ENCODE results near the gene GIPC3.

The GIPC3 gene, protein sequence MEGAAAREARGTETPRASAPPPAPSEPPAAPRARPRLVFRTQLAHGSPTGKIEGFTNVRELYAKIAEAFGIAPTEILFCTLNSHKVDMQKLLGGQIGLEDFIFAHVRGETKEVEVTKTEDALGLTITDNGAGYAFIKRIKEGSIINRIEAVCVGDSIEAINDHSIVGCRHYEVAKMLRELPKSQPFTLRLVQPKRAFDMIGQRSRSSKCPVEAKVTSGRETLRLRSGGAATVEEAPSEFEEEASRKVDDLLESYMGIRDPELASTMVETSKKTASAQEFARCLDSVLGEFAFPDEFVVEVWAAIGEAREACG

DNA sequence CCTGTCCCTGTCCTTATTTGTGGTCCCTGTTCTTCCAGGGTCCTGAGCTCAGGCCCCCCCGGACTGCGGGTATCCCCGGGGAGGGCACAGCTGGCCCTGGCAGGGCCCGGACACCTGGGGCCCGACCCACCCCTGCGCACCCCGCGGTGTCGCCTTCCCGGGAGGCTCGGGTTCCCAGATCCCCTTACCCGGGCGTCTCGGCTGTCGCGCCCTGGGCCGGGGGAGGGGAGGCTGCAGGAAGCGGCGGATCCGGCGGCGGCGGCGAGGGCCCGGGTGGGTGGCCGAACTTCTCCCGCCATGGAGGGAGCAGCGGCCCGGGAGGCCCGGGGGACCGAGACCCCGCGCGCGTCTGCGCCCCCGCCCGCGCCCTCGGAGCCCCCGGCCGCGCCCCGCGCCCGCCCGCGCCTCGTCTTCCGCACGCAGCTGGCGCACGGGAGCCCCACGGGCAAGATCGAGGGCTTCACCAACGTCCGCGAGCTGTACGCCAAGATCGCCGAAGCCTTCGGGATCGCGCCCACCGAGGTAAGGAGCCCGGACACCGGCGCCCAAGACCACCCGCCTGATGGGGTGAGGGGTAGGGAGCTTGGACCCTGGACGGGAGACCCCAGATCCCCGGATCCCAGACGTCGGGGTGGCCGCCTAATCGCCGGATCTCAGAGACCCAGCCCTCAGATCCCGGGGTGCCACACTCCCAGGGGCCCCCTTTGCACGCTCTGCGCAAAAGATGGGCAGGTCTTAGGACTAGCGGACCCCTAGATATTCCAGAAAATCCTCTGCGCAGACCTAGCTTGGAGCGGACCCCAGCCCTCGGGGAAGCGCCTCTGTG lies at the start of gene GIPC3:
Gene GIPC3 (plus strand): TSS at position 178 of the 826 bp plus-strand sequence. CDS start 120 bp downstream, at position 298.
- DNase-seq (ENCODE audit: low read depth in 2 of 2), result no peak

DNA sequence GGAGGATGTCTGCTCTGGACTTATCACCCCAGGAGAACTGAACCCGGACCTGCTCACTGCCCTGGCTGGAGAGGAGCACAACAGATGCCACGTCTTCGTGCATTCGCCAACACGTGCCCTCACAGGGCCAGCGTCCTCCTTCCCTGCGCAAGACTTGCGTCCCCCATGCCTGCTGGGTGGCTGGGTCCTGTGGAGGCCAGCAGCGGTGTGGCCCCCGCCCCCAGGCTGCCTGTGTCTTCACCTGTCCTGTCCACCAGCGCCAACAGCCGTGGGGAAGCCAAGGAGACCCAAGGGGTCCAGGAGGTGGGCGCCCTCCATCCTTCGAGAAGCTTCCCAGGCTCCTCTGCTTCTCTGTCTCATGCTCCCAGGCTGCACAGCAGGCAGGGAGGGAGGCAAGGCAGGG lies 49.7 kb upstream of the GIPC3 start:
- DNase-seq (ENCODE audit: low read depth in 2 of 2), result no peak

DNA sequence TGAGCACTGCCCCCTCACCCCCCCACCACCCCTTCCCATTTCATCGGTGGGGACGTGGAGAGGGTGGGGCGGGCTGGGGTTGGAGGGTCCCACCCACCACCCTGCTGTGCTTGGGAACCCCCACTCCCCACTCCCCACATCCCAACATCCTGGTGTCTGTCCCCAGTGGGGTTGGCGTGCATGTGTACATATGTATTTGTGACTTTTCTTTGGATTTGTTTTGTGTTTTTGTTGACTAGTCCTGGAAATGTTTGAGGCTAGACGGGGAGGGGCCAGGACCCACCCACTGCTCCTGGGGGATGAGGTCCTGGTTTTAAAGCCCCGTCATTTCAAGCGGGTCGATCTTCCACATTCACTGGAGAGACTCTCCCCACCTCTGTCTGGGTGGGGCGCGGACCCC lies 49.3 kb upstream of the GIPC3 start:
- no peak for DNase-seq (ENCODE audit: low read depth in 2 of 2)

DNA sequence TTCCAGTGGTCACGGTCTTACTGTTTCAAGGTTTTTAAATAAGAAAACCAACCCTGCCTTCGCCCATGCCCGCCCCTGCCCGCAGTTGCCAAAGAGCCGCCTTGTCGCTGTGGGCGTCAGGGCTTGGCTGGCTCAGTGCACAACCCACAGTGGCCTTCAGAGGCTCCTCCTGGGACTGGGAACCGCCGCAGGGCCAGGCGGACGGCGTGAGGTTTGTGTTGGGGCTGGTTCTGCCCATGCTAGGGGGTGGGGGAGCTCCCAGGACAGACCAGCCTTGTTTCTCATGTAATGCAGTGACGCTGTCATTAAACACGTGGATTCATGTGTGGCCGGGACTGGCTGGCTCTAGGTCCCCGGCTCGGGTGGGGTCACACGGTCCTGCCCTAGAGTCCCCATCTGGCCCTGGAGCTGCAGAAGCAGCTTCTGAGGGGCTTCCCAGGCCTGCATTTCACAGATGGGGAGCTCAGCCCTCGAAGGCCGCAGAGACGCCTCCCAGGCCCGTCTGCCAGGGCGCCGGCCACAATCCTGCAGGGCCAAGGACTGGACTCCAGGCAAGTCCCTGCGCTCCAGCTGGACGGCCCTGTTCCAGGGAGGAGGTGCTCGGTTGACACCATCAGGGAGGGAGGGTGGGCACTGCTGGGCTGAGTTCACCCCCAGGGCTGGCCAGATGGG lies 48.7 kb upstream of the GIPC3 start:
- DNase-seq (ENCODE audit: low read depth in 2 of 2), result no peak

DNA sequence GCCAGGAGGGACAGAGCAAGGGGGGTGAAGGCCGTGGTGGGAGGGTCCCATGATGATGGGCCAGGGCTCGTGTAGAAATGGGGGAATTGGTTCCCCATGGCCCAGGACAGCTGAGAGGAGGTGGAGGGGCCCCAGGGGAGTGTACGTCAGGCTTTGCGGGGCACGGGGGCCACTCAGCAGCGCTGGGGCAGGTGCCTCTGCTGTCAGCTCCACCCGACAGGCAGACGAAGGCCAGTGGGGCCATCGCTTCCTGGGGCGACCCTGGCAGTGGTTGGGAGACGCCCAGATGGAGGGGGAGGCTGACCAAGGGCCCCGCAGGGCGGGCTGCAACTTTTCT lies 48.2 kb upstream of the GIPC3 start:
- no peak for DNase-seq (ENCODE audit: low read depth in 2 of 2)

DNA sequence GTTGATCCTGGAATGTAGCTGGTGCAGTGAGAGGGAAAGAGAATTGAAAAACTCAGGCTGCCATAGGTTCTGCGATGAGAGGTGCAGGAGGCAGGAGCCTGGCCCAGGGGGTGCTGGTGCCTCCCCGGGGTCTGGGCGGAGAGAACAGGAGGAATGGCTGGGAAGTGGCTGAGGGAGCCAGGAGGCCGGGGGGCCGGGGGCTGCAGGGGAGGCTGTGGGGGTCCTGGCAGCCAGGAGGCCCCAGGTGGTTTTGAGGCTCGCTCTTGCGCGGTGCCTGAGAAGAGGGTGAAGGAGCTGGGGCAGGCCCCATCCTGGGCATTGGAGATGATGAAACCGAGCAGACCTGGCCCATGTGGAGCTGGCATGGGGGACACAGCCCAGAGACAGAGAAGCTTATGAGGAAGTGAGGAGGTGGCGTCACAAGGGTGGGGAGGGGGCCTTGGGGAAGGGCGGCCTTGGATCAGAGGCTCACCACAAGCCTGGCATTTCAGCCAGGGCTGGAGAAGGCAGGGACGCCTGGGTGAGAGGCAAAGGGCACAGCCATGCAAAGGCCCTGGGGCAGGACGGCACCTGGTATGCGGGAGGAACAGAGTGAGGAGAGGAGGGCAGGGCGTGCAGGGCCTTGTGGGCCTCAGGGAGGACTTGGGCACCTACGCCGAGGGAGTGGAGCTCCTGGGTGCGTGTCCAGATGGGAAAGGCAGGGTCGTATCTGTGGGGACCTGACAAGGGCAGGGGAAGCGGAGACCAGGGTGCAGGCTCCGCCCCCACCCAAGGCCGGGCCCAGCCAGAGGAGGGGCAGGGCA lies 47.6 kb upstream of the GIPC3 start:
- DNase-seq (ENCODE audit: low read depth in 2 of 2), result no peak

DNA sequence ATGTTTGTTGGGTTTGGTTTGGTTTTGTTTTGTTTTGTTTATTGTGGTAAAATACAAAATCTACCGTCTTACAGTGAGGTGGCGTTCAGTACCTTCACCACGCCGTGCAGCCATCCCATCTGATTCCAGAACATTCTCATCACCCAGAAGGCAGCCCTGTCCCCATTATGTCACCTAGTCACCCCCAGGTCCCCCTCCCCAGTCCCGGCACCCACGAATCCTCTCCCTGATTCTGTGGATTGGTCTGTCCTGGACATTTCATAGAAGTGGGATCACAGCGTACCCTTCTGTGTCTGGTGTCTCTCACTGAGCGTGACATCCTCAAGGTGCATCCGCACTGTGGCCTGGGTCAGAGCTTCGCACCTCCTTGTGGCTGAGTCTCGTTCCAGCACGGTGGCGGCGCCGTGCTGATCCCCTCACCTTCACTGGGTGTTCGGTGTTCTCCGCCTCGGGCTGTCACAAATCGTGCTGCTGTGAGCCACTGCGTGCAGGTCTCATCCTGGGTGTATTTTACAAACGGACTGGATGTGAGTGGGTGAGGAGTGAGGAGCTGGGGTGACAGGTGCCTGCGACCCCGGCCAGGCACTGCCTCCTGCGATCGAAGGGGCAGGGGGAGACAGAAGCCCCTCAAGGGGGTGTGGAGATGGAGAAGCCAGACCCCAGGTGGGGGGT lies 46.9 kb upstream of the GIPC3 start:
- DNase-seq (ENCODE audit: low read depth in 2 of 2), result no peak

DNA sequence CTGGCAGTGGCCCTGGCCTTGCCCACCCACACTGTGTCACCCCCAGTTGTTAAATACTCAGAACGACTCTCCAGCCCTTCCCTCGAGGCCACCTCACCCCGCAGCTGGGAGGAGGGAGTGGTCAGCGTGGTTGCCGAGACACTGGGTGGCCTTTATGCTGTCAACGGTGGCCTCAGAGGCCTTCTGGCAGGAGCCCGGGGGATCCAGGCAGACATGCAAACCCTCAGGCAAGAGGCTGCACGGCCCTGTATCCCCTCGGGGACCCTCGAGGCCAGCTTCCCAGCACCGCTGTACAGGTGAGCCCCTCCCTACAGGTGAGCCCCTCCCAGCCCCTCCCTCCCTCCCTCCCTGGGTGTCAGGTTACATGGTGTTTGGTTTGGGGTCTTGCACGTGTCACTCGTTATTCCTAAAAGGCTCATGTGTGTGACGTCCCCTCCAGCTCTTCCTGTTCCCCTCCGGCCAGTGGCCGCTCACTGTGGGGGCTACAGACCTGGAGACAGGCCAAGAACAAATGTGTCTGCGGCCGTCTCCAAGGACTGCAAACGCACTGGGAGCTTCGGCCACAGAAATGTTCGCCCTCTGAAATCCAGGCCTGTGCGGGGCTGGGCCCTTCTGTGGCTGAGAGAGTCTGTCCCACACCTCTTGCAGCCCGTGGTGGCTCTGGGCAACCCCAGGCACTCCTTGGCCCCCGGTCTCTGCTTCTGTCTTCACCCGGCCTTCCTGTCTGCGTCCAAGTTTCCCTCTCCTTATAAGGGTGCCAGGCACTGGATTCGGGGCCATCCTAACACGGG lies 46.1 kb upstream of the GIPC3 start, which contains the start of gene TEKTIP1:
Gene TEKTIP1 (plus strand): TSS at position 210 of the 791 bp plus-strand sequence. CDS start 4 bp downstream, at position 214.
- no peak for DNase-seq (ENCODE audit: low read depth in 2 of 2)

DNA sequence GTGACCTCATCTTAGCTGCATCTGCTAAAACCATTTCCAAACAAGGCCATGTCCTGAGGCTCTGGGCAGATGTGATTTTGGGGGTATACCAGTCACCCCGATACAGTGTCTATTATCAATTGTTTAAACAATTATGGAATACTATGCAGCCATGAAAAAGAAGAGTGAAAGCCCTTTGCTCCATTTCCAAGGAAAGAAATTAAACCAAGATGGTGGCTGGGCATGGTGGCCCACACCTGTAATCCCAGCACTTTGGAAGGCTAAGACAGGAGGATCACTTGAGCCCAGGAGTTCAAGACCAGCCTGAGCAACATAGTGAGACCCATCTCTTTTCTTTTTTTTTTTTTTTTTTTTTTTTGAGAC lies 45.5 kb upstream of the GIPC3 start:
- no peak for DNase-seq (ENCODE audit: low read depth in 2 of 2)

DNA sequence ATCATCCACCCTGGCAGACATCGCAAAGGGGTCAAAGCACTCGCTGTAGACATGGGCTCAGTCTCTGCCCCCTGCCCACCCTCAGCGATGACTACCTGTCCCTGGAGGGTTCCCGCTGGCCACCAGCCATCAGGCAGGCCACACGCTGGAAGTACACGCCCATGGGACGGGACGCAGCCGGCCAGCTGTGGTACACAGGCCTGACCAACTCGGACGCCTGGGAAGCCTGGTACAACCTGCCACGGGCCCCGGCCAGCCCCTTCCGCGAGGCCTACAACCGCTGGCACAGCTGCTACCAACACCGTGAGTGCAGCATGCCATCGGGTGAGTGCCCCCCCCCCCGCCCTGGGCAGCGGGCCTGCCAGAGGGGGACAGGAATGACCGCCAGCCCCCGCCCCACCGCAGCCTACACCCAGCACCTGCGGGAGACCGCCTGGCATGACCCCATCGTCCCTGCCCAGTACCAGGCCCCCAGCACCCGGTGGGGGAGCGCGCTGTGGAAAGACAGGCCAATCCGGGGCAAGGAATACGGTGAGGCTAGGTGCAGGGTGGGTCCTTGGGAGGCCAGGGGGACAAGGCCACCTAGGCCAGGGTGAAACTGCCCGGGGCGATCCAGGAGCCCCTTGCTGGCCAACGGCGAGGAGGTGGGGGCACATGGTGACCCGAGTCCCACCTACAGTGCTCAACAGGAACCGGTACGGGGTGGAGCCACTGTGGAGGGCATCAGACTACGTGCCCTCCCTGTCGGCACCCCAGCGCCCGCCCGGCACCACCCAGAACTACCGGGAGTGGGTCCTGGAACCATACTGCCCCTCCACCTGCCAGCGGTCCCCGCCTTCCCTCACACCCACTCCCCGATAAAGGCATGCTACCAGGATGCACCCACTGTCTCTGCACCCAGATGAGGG lies 41.9 kb upstream of the GIPC3 start:
- no peak for DNase-seq (ENCODE audit: low read depth in 2 of 2)

DNA sequence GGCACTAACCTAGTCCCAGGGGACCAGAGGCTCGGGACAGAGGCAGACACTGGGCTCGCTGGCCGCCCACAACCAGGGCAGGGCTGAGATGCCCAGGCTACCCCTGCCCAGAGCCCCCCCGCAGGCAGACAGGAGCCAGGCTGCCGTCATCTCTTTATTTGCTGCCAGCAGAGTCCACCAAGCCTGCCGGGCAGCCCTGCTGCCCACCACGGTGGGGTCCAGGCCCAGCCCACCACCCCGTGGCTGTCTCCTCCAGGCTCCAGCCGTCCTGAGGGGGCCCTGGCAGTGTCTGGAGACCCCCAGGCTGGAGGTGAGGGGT lies 41.3 kb upstream of the GIPC3 start:
- no peak for DNase-seq (ENCODE audit: low read depth in 2 of 2)

DNA sequence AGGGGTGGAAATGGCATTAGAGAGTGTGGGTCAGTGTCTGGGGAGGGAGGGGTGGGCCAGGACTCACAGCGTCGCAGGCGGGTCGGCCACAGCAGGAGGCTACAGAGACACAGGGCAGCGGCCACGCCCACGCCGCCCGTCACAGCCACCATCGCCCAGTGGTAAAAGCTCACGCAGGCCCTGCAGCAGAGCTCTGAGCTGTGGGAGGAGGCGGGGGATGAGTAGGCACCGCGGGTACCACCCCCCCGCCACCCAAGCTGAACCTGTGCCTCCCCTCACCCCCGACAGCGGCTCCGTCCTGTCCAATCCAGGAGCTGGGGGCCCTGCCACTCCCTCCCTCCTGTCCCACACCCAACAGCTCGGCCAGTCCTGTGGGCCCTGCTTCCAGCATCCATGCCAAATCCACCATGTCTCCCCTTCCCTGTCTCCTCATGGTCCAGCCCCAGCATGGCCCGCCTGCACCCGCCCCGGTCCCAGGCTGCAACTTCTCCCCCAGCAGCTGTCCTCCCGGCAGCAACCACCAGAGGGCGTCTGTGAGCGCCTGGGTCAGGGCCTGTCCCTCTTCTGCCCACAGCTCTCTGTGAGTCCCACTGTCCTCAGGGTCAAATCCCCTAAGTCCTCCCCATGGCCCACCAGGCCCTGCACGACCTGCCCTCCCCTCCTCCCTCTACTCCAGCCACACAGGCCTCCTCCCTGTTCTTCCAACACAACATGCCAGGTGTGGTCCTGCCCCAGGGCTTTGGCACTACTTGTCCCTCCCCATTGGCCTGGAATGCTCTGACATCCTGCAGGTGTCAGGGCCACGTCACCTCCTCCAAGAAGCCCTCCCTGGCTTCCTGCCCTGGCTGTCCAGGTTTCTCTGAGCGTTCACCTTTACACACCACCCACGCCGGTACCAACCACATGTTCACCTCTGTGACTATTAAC lies 40.3 kb upstream of the GIPC3 start:
- peak; percentile 71 to 78 for DNase-seq (ENCODE audit: low read depth in 2 of 2)

DNA sequence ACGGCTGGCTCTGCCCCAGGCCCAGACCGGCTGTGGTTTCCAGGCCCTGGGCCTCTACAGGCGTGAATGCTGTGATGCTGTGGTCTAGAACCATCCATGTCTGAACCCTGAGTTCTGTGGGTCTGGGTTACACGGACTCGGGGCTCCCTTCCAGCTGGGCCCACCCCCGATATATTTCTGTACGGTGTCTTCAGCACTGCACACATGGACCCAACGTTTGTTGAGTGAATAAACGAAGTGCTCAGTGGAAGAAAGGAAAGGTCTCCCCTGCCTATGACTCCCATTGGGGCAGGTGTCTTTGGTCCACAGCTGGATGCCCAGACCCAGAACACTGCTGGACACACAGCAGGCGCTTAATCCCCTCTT lies 39.6 kb upstream of the GIPC3 start:
- DNase-seq (ENCODE audit: low read depth in 2 of 2), result no peak

DNA sequence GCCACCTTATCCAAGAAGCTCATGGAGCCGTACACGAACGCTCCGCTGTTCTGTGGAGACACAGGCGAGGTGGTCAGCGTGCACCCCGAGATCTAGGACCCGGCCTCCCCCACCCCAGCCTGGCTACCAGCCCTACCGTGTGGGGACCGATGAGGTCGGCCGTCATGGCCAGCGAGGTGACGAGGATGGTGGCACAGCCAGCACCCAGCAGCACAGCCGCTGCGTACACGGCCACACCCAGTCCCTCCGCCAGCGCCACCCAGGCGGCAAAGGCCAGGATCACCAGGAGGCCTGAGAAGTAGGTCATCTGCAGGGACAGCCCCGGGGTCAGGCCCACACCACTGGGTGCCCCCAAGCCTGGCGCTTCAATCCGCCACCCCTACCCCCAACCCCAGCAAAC lies 39.2 kb upstream of the GIPC3 start:
- DNase-seq (ENCODE audit: low read depth in 2 of 2), result no peak

DNA sequence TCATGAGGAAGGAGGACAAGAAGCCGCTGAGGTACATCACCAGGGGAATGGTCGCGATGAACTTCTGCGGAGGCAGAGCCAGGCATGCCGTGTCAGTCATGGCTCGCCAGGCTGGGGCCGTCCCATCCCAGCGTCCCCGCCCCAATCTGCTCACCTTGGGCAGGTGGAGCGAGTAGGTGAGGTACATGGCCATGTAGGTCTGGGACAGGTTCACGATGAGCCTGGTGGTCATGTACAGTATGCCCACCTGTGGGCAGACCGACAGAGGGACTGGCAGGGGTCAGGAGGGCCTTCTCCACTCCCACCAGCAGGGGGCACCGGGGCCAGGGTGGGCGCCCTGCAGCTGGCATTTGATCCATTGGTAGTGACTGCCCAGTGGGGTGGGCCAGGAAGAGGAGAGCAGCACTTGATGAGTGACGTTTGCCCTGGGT lies 38.0 kb upstream of the GIPC3 start:
- no peak for DNase-seq (ENCODE audit: low read depth in 2 of 2)

DNA sequence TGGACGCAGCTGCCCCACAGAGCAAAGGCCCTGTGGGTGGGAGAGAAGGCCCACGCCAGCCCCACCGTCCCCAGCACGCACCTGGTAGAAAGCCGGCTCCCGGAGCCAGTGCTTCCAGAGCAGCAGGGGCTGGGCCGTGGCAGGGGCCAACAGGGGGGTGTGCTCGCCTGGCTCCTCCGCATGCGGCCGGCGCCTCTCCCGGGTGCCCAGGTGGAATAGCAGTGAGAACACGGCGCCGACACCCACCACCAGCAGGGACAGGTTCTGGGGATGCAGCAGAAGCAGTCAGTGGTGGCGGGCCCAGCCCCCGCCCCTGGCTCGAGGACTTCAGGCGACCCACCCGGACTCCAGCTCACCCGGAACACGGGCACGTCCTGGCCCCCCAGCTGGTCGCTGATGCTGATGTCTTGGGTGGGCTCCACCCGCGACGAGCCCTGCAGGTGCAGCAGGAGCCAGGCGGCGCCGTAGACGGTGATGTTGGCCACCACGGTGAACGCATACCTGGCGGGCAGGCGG lies 37.5 kb upstream of the GIPC3 start:
- no peak for DNase-seq (ENCODE audit: low read depth in 2 of 2)

DNA sequence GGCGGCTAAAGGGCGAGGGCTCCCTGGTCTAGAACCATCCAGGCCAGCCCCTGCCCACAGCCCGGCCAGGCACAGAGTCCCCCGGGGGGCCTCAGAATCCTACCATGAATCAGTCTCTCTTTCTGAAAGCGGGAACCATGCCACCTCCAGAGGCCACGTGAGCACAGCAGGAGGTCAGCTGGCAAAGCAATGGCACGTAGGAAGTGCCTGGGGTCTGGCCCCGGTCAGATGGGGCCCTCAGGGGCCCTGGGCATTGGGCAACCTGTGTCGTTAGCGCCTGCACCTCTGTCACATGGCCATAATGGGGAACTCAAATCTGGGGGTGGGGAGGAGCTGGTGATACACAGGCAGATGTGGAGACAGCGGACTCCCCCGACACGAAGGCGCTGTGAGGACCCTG lies 36.7 kb upstream of the GIPC3 start:
- DNase-seq (ENCODE audit: low read depth in 2 of 2), result no peak

DNA sequence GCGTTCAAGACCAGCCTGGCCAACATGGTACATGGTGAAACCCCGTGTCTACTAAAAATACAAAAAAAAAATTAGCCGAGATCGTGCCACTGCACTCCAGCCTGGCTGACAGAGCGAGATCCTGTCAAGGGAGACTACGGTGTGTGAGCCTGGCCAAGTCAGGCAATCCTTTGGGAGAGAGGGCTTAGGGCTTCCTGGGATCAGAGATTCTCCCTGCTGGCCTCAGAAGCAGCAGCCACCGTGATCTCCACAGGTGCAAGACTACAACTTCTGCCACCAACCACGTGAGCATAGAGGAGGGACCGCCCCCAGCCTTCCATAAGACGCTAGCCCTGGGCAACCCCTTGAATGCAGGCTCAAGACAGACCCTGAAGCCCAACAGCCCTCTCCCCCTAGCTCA lies 35.5 kb upstream of the GIPC3 start:
- no peak for DNase-seq (ENCODE audit: low read depth in 2 of 2)

Data from activated CD4-positive, alpha-beta T cell treated with anti-CD3 and anti-CD28 coated beads for 24 hours (primary cell).